GM18858 (cell line): ENCODE measurements around the gene ZBP1.

Source experiments
- ATAC-seq: cut with Tn5 transposase; IDR thresholded peaks from one replicate; pipeline ENCODE4 v1.9.1; 2021; ENCODE audit not compliant: unreplicated experiment

The ZBP1 gene

GRCh38 chr20:57658833-57659516 is 38.7 kb upstream of the ZBP1 start:
- ATAC-seq, result no peak

DNA sequence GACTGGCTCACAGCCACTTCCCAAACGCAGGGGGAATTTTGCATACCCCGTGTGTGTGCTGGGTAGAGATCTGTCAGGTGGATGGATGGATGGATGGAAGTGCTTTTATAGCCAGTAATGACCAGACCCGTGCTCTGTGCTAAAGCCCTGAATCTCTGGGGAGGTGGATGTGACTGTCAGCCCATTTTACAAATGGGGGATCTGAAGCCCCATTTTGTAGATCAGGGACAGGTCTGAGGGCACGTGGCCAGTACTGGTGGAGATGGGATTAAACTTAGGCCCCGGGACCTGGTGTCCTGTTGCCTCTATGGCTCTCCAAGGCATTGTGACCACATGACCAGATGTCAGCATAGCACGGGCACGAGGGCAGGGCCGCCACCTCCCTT is 38.2 kb upstream of the ZBP1 start:
- no peak for ATAC-seq

GRCh38 chr20:57657535-57658446 is 37.6 kb upstream of the ZBP1 start:
- no peak for ATAC-seq

DNA sequence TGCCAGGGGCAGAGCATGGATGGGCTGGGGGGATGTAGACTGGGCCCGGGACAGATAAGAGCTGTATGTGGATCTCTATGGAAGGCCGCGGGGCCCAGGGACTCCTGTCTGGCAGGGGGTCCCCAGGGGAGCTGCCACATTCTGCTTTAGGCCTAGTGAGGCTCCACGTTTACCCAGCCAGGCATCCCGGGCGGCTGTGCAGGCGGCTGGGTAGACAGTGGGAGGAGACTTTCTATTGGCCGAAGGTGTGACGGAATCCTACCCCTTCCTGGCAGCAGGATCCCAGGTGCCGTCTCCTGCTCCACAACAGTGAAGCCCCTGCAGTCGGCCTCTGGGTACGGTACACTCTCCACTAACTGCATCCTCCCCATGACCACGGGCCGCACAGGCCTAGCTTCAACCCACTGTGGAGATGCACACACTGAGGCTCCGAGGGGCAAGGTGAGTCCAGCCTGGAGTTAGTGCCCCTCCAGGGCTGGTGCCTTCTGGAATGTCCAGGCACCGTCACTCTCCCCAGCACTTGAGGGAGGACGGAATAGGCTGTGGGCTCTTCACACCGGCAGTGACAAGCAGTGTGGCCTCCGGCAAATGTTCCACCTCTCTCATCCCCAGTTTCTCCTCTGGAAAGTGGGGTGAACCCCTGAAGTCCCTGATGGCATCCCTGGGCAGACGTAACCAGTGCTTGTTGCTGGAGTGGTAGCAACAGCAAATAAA is 36.8 kb upstream of the ZBP1 start:
- ATAC-seq, result no peak

- ATAC-seq, result no peak
Observed at GRCh38 chr20:57656252-57656820, 36.1 kb upstream of the ZBP1 start.

GRCh38 chr20:57655809-57656155 is 35.6 kb upstream of the ZBP1 start:
- ATAC-seq, result no peak

- ATAC-seq, result no peak
Observed at GRCh38 chr20:57654998-57655808, 35.0 kb upstream of the ZBP1 start.

DNA sequence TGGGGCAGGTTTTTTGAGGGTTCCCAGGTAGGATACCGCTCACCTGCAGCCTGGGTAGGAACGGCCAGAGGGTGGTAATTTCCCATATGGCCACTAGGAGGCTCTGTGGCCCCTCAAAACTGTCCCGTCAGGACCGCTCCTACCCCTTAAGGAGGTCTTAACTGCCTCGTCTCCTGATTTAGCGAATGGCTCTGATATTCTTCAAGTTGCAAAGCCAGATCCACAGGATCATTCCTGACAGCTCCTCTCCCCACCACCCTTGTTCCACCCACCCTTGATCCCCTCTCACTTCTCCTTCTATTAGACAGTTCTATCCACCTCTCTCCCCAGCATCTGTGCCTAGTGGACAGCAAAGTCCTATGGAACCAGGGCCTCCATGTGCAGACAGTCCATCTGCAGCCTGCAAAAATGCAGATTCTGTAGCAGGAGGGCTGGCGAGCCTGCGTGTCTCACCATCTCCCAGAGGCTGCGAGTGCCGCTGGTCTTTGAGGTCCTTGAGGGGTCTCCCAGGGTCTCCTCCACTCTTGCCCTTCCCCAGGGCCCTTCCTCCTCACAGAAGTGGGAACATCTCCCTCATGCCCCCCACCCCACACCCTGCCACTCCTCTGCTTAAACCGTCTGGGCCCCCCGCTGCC is 34.3 kb upstream of the ZBP1 start:
- ATAC-seq, result no peak

DNA sequence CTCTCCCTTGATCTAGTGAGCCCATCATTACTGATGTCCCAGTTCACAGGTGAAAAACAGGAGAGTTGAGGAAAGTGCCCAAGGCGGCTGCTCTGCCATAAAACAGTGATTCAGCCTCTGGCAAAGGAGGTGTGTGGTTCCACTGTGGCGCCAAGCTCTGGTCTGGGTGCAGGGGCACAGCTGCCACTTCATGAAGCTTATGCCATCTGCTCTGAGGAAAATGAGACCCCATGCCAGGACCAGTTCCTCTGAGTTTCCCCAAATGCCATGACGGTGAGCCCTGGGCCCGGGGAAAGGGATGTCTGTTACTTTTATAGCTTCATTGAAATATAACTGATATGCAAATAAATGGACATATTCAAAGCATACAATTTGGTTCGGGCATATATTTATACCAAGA is 33.7 kb upstream of the ZBP1 start:
- ATAC-seq, result no peak

- no peak for ATAC-seq
Observed at GRCh38 chr20:57653546-57653900, 33.3 kb upstream of the ZBP1 start.

DNA sequence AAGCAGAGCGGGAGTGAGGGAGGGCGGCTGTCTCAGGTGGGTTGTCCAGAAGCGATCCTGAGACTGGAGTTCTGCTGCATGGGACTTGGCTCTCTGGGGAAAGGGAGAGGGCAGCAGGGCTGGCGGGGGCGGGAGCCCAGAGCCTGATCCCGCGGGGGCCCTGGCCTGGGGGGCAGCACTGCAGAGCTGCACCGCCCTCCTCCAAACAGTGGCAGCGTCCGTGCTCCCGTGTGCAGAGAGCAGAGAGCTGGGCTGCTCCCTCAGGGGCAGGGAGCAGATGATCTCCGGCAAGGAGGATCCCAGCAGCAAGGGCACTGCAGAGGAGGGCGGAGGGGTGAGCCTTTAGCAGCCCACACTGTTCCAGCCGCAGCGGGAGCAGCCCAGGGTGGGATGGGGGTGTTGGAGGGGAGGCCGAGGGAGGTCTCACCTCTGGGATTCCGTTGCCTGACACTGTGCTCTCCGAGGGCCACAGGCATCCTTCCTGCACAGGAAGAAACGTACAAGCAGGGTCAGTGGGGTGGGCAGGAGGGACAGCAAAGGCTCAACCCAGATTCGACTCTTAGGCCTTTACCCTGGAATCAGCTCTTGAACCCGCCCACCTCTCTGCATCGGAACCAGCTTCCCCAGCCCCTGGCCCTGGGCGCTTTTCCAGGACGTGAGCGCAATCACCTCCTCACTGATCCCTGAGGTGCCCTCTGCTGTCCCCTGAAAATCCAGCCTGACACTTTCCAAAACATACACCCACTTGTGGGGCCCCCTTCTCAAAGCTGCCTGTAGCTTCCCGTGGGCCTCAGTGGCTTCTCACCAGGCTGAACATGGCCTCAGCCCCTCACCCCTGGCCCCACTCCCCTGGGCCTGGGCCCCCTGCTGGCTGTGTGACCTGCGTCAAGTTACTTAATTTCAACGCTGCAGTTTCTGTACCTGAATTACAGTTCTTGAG is 32.6 kb upstream of the ZBP1 start:
- no peak for ATAC-seq

- no peak for ATAC-seq
Observed at GRCh38 chr20:57651881-57652605, 31.8 kb upstream of the ZBP1 start.

GRCh38 chr20:57650756-57651483 is 30.7 kb upstream of the ZBP1 start:
- ATAC-seq, result no peak

DNA sequence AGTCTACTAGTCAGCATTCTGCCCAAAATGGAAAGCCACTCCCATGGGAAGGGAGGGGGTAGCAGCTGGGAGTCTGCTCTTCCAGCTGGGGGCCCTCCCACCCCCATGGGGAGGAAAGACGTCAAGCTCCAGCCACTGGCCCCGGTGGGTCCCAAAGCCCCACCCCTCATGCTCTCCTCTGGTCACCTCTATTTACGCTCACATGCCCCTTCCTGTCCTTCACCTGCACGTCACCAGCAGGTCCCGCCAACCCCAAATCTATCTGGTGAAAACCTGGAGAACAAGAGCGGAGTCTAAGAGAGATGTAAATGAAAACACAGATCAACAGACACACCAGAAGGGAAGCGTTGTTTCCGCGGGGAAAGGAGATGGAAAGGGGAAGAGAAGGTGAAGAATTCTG is 30.0 kb upstream of the ZBP1 start:
- ATAC-seq, result no peak

DNA sequence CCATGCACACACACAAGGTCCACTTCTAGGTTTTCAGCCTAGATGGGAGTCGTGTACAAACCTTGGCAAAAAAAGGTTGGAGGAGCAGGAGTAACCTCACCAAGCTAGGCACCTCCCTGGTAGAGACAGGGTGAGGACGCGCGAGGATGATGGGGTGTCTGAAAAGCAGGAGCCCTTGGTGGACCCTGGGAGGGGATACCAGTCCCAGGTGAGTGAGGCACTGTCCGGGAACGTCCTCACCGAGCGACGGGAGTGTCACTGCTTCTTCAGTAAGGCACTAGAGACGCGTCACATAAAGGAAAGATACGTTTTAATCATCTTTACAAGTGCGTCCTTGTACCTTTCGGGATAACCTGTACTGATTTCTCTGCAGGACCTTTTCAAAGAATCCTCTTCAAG is 29.4 kb upstream of the ZBP1 start:
- ATAC-seq, result no peak

DNA sequence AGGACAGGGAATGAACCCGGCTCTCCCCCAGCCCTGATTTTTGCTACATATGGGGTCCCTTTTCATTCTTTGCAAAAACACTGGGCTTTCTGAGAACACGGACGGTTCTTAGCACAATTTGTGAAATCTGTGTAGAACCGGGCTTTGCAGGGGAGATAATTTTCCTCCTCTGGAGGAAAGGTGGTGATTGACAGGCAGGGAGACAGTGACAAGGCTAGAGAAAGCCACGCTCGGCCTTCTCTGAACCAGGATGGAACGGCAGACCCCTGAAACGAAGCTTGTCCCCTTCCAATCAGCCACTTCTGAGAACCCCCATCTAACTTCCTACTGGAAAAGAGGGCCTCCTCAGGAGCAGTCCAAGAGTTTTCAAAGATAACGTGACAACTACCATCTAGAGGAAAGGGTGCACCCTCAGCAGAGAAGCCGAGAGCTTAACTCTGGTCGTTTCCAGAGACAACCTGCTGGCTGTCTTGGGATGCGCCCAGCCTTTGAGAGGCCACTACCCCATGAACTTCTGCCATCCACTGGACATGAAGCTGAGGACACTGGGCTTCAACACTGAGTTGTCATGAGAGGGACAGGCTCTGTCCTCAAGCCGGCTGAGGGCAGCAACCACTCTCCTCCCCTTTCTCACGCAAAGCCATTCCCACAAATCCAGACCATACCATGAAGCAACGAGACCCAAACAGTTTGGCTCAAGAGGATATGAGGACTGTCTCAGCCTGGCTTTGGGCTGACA is 28.8 kb upstream of the ZBP1 start:
- no peak for ATAC-seq
